ENCODE results near the gene METTL26. TPM values are rescaled to one million over a fixed set of nuclear protein-coding genes. Genes with fewer than 3 reads are reported as not detected.
"Not testable (repeated sequence)": the region's sequence is repeated elsewhere in the genome, so short reads cannot be mapped to it uniquely, and the experiment has no call there.

The METTL26 gene
- polyA plus RNA-seq, 3 donors, result 57.1 to 80.9 (median 70.4) TPM

GRCh38 chr16:598823-599739, 37.0 kb downstream of the METTL26 start:
- H3K4me3 Mint-ChIP-seq, result no peak overlapping the region
- no peak overlapping the region for H3K9ac ChIP-seq (ENCODE audit: insufficient read depth, low read length, poor library complexity, severe bottlenecking)

GRCh38 chr16:597655-598054, 38.5 kb downstream of the METTL26 start:
- peaks cover 89% of the 10 kb centered on the region for H4K20me1 ChIP-seq (ENCODE audit: insufficient read depth, low read length)
- H3K9ac ChIP-seq (ENCODE audit: insufficient read depth, low read length, poor library complexity, severe bottlenecking); H3K4me3 Mint-ChIP-seq; H3K27me3 ChIP-seq (ENCODE audit: control insufficient read depth in 2 of 2, insufficient read depth in 2 of 2, low read length in 2 of 2); H2AFZ ChIP-seq (ENCODE audit: insufficient read depth, low read depth, low read length, poor library complexity, severe bottlenecking); H3K4me3 ChIP-seq (replicated peaks in 1 of 3; ENCODE audit: low read depth in 2 of 3, low read length in 3 of 3); DNase-seq; H3K9me3 ChIP-seq (replicated peaks in 1 of 2; ENCODE audit: control insufficient read depth in 1 of 2, insufficient read depth in 1 of 2, low read length in 2 of 2); H3K9me3 Mint-ChIP-seq; H3K27me3 Mint-ChIP-seq (ENCODE audit: low read depth in 3 of 3); H3K4me2 ChIP-seq (replicated peaks; ENCODE audit: extremely low read depth, low read length, poor library complexity, severe bottlenecking); H3K27ac ChIP-seq (ENCODE audit: low read depth in 1 of 2, low read length in 2 of 2); intact Hi-C loops (cut with micrococcal nuclease): not testable (repeated sequence)
- H3K4me1 ChIP-seq (ENCODE audit: control insufficient read depth in 1 of 2, insufficient read depth in 2 of 2, low read length in 2 of 2), result peaks cover 38 to 43% of the 10 kb centered on the region in 2 donors
- H3K36me3 Mint-ChIP-seq, result peaks cover 27 to 51% of the 10 kb centered on the region in 2 donors
- WGBS (ENCODE audit: insufficient coverage), result 100% methylated on average over 4 of the region's 7 CpGs
- H3K4me1 Mint-ChIP-seq, result peaks cover 40% of the 10 kb centered on the region
- H3K27ac Mint-ChIP-seq, result peak overlapping the region in 1 of 7 donors; percentile 37
- peaks cover 10 to 32% of the 10 kb centered on the region in 2 donors for H3K36me3 ChIP-seq (replicated peaks in 1 of 2; ENCODE audit: control insufficient read depth in 1 of 2, insufficient read depth in 2 of 2, low read length in 2 of 2)
- H3K79me2 ChIP-seq (ENCODE audit: insufficient read depth, low read length), result peaks cover 92% of the 10 kb centered on the region

More at GRCh38 chr16:598823-599739, 37.0 kb downstream of the METTL26 start:
- H2AFZ ChIP-seq (ENCODE audit: insufficient read depth, low read depth, low read length, poor library complexity, severe bottlenecking), result no peak overlapping the region
- peaks cover 94% of the 10 kb centered on the region for H3K79me2 ChIP-seq (ENCODE audit: insufficient read depth, low read length)
- TF ChIP-seq CTCF (IDR thresholded peaks at IDR 0.05), result no peak
- peaks cover 91% of the 10 kb centered on the region for H4K20me1 ChIP-seq (ENCODE audit: insufficient read depth, low read length)
- H3K9me3 ChIP-seq (replicated peaks in 1 of 2; ENCODE audit: control insufficient read depth in 1 of 2, insufficient read depth in 1 of 2, low read length in 2 of 2), result no peaks in the 10 kb centered on the region
- peaks cover 0 to 5% (median 0%) of the 10 kb centered on the region in 7 donors for H3K9me3 Mint-ChIP-seq
- peaks cover 10 to 32% of the 10 kb centered on the region in 2 donors for H3K36me3 ChIP-seq (replicated peaks in 1 of 2; ENCODE audit: control insufficient read depth in 1 of 2, insufficient read depth in 2 of 2, low read length in 2 of 2)
- H3K27me3 Mint-ChIP-seq (ENCODE audit: low read depth in 3 of 3), result peaks cover 0 to 2% (median 1%) of the 10 kb centered on the region in 3 donors
- no peak overlapping the region for H3K27ac ChIP-seq (ENCODE audit: low read depth in 1 of 2, low read length in 2 of 2)
- DNase-seq, result no peak
- peaks cover 25 to 58% of the 10 kb centered on the region in 2 donors for H3K36me3 Mint-ChIP-seq
- H3K4me2 ChIP-seq (replicated peaks; ENCODE audit: extremely low read depth, low read length, poor library complexity, severe bottlenecking), result no peak overlapping the region
- no peak overlapping the region for H3K4me3 ChIP-seq (replicated peaks in 1 of 3; ENCODE audit: low read depth in 2 of 3, low read length in 3 of 3)
- intact Hi-C loops (cut with micrococcal nuclease), result no loop called here
- H3K4me1 ChIP-seq (ENCODE audit: control insufficient read depth in 1 of 2, insufficient read depth in 2 of 2, low read length in 2 of 2), result peaks cover 24 to 29% of the 10 kb centered on the region in 2 donors
- H3K27ac Mint-ChIP-seq, result peak overlapping the region in 1 of 7 donors; percentile 36
- WGBS (ENCODE audit: insufficient coverage), result 98% methylated on average over 35 of the region's 43 CpGs
- H3K27me3 ChIP-seq (ENCODE audit: control insufficient read depth in 2 of 2, insufficient read depth in 2 of 2, low read length in 2 of 2), result no peaks in the 10 kb centered on the region
- peaks cover 30% of the 10 kb centered on the region for H3K4me1 Mint-ChIP-seq

Data from CD14-positive monocyte (primary cell).